NK-92 treated with Interleukin-12 subunit alpha and Interleukin-12 subunit beta, amount 100 ng/mL, for 24 hours (cell line): Measurements from ENCODE around the gene ADCY1.
A peak's percentile ranks its signal among the peaks of the same experiment; 100 is the strongest.

ENCODE experiments used
- DNase-seq: peaks from one replicate; lab custom pipeline; 2025; lab: John Stamatoyannopoulos, UW

ADCY1 gene

GRCh38 chr7:45650404-45651394 lies 76.5 kb downstream of the ADCY1 start:
- no peak for DNase-seq

- no peak for DNase-seq
Measured at GRCh38 chr7:45651540-45651939, 77.4 kb downstream of the ADCY1 start.

DNA sequence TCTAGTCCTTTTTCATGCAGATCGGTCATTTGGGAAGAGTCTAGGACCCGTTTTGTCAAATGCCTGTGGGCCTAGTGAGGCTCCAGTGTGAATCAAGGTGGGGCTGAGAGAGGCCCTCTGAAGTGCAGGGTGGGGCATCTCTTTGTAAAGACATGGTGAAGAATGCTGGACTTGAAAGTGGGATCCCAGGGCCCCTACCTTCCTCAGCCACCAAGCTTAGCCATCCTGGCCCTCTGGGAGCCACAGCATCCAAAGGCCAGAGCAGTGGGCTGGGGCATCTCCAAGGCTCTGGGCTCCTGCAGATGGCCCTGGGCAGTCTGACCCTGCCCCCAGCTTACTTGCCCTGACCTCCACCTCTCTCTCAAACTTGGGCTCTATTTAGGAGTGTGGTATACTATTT lies 78.5 kb downstream of the ADCY1 start:
- DNase-seq = no peak

- DNase-seq = no peak
Measured at GRCh38 chr7:45653209-45653907, 79.2 kb downstream of the ADCY1 start.

DNA sequence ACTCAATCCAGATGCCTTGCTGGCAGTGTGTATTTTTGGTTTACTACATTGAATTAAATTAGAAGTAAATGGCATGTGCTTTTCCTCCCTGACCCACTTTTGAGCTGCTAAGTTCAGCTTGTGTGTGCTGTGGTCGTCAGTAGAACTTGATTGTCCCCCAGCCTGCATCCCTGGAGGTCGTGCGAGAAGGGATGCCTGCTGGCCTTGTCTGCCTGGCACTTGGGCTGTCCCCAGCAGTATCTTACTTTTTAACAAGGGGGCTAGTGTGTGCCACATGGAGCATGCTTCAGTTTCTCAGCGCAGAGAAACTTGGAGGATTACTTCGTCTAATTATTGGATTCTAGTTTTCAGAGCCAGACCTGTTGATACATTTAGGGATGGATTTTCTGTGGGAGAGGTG lies 80.2 kb downstream of the ADCY1 start:
- DNase-seq = no peak

GRCh38 chr7:45655539-45655938 lies 81.4 kb downstream of the ADCY1 start:
- DNase-seq = no peak

- no peak for DNase-seq
Measured at GRCh38 chr7:45656431-45656830, 82.3 kb downstream of the ADCY1 start.

GRCh38 chr7:45657136-45657889 lies 83.1 kb downstream of the ADCY1 start:
- DNase-seq = no peak

GRCh38 chr7:45657890-45658715 lies 83.9 kb downstream of the ADCY1 start:
- no peak for DNase-seq

DNA sequence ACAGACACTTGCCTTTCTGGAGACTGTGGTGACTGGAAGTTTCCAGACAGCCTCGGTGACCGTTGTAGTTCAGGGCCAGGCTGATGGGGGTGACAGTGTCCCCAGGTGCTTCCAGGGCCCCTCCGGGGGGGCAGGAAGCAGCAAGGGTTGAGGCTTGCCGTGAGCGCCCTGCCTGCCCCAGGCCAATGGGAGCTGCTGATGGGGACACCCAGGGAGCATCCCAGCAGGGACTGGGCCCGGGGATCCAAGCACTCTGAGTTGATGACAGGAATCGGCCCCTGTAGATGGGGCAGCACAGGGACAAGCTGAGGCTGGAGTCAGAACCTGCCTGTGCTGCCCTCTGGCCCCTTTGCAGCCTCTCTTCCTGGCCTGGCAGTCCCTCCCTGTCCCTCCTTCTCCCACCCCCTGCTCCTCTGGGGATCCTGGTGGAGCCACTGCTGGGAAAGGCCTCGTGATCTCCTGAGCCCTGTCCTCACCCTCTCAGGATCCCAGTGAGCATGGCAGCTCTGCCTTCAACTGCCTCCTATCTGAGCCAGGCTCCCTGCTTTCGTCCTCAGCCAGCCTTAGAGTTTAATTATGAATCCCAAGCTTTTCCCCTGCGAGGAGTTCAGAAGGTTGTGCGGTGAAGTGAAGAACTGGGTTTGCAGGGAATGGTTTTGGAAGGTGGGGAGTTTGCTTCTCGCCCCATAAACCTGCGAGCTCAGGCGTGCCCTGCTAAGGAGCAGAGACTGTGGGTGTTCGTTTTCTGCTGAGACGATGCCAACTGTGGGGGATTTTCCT lies 84.7 kb downstream of the ADCY1 start:
- no peak for DNase-seq

- DNase-seq = no peak
Measured at GRCh38 chr7:45659496-45660139, 85.5 kb downstream of the ADCY1 start.

GRCh38 chr7:45660201-45660900 lies 86.2 kb downstream of the ADCY1 start:
- no peak for DNase-seq

- DNase-seq = no peak
Measured at GRCh38 chr7:45660901-45661211, 86.7 kb downstream of the ADCY1 start.

DNA sequence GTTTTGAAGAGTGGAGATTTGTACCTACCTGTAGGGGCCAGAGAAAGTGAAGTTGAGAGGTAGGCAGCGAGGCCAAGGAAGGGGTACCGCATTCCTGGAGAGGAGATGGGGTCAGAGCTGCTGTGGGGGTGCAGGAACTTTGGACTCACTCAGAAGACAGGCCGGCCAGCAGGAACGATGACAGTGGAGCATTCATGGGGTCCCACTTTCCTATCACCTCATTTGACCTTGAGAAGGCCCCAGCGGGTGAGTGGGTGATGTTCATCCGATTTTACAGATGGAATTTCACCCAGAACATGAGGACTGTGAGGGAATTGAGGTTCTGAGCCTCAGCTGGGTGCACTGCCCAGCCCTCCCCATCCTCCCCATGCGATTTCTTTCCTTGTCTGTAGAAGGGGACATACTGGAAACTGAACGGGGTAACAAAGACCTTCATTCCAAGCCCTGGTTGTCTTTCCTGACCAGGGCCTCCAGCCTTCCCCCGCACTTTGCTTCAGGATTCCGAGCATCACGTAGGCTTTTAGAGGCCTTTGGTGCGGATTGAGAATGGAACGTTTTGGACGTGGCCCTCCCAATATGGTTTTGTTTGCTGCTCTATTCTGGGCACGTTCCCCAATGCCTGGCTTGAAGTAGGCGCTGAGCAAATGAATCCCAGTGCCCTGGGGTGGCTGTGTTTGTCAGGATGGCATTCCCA lies 87.3 kb downstream of the ADCY1 start:
- DNase-seq = no peak

- no peak for DNase-seq
Measured at GRCh38 chr7:45662018-45662417, 87.8 kb downstream of the ADCY1 start.

DNA sequence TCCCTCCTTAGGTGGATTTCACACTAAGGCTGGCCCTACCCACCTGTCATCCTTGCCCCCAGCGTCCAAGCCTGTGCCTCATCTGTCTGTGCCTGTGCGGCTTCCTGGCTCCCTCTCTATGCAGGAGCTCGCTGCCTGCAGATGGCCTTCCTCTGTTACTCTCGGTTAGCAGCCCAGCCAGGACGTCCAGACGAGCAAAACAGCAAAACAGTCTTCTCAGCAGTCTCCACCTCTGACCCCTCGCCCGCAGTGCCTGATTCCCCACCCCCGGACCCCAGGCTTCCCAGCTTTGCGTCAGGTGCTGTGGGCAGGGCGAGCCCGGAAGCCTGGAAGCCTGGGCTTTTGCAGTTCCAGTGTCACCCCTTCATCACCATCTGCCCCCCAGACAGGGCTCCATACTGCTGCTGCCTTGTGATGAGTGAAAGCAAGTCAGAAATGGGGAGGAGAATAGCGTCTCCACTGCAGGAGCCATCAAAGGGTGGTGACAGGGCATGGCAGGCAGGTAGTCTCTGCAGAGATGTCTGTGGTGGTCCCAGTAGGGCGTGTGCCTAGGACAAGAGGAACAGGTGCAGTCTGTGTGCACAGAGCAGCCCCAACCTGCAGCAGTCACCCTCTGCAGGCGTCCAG lies 88.5 kb downstream of the ADCY1 start:
- DNase-seq = no peak

DNA sequence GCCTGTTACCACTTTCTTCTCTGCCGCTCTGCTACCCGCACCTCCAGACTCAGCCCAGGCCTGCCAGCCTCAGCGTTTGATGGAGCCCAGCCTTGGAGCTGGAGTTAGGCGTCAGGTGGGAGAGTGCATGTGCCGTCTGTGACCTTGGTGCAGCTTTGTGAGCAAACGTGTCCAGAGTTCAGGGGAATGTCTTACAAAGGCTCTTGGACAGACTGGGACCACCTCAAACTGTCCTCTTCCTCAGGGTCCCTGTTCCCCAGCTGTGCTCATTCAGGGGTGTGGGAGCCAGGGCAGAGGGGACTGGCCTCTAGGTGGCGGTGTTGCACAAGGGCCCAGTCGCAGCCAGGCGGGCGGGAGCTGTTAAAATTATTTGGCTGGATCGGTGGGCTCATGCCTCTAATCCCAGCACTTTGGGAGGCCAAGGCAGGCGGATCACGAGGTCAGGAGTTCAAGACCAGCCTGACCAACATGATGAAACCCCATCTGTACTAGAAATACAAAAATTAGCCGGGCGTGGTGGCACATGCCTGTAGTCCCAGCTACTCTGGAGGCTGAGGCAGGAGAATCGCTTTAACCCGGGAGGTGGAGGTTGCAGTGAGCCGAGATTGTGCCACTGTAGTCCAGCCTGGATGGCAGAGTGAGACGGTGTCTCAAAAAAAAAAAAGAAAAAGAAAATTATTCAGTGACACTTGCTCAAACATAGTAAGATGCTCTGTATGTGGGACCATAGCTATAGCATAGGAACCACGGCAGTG lies 89.2 kb downstream of the ADCY1 start:
- peak; percentile 4 for DNase-seq
